H9 (cell line): ENCODE measurements around the gene SLC35A2. TPM values are rescaled to one million over a fixed set of nuclear protein-coding genes. Genes with fewer than 3 reads are reported as not detected.

ENCODE experiments used
- DNase-seq: peaks from one replicate; pipeline ENCODE4 v3.0.0-alpha.2; 2017
- H2AFZ ChIP-seq: one replicate; pipeline ENCODE4 v1.6.1; 2013; ENCODE audit warnings: mild to moderate bottlenecking, low read length, control low read depth, moderate library complexity
- H2AK5ac ChIP-seq: 2 replicates; pipeline ENCODE4 v1.6.1; 2013; ENCODE audit warnings: low read length, control low read depth, mixed read lengths; ENCODE audit not compliant: insufficient read length
- H2BK120ac ChIP-seq: one replicate; pipeline ENCODE4 v1.6.1; 2013; ENCODE audit warnings: low read depth, mild to moderate bottlenecking, low read length, control low read depth, inconsistent platforms; ENCODE audit not compliant: poor library complexity, severe bottlenecking
- H2BK12ac ChIP-seq: 2 replicates; pipeline ENCODE4 v1.6.1; 2013; ENCODE audit warnings: low read length, control low read depth, mixed read lengths, low read depth; ENCODE audit not compliant: insufficient read length
- H2BK15ac ChIP-seq: 2 replicates; pipeline ENCODE4 v1.6.1; 2013; ENCODE audit warnings: low read depth, low read length, control low read depth
- H2BK20ac ChIP-seq: one replicate; pipeline ENCODE4 v1.6.1; 2013; ENCODE audit warnings: low read depth, mild to moderate bottlenecking, low read length, control low read depth, inconsistent platforms; ENCODE audit not compliant: poor library complexity, severe bottlenecking
- H2BK5ac ChIP-seq: 2 replicates; pipeline ENCODE4 v1.6.1; 2013; ENCODE audit warnings: low read length, control low read depth, mixed read lengths; ENCODE audit not compliant: insufficient read length
- H3K14ac ChIP-seq: 2 replicates; pipeline ENCODE4 v1.6.1; 2013; ENCODE audit warnings: low read length, control low read depth; ENCODE audit not compliant: insufficient read depth
- H3K18ac ChIP-seq: 2 replicates; pipeline ENCODE4 v1.6.1; 2013; ENCODE audit warnings: low read depth, mild to moderate bottlenecking, mixed read lengths, low read length, control low read depth; ENCODE audit not compliant: insufficient read length
- H3K23ac ChIP-seq: 2 replicates; pipeline ENCODE4 v1.6.1; 2013; ENCODE audit warnings: low read length, control low read depth, mixed read lengths, low read depth; ENCODE audit not compliant: insufficient read length
- H3K23me2 ChIP-seq: 2 replicates; pipeline ENCODE4 v1.6.1; 2013; ENCODE audit warnings: low read depth, mild to moderate bottlenecking, mixed read lengths, low read length, control low read depth; ENCODE audit not compliant: insufficient read length, poor library complexity, severe bottlenecking
- H3K27ac ChIP-seq: 2 replicates; pipeline ENCODE4 v1.5.1; 2013; ENCODE audit warnings: low read length, control low read depth, mixed read lengths, low read depth; ENCODE audit not compliant: insufficient read length
- H3K27me3 ChIP-seq: 2 replicates; pipeline ENCODE4 v1.6.1; 2013; ENCODE audit warnings: low read length, control low read depth, inconsistent platforms; ENCODE audit not compliant: insufficient read depth
- H3K4ac ChIP-seq: 2 replicates; pipeline ENCODE4 v1.6.1; 2013; ENCODE audit warnings: low read depth, mild to moderate bottlenecking, control low read depth, inconsistent platforms, low read length, moderate library complexity
- H3K4me1 ChIP-seq: 2 replicates; pipeline ENCODE4 v1.6.1; 2013; ENCODE audit warnings: low read length, control low read depth, inconsistent platforms; ENCODE audit not compliant: insufficient read depth
- H3K4me2 ChIP-seq: 2 replicates; pipeline ENCODE4 v1.6.1; 2013; ENCODE audit warnings: low read length, control low read depth, mixed read lengths; ENCODE audit not compliant: insufficient read length, insufficient read depth
- H3K56ac ChIP-seq: 2 replicates; pipeline ENCODE4 v1.6.1; 2013; ENCODE audit warnings: low read depth, mild to moderate bottlenecking, mixed read lengths, low read length, control low read depth; ENCODE audit not compliant: insufficient read length
- H3K79me1 ChIP-seq: 2 replicates; pipeline ENCODE4 v1.6.1; 2013; ENCODE audit warnings: low read depth, mild to moderate bottlenecking, moderate library complexity, low read length, control low read depth, inconsistent platforms; ENCODE audit not compliant: insufficient read depth, poor library complexity, severe bottlenecking
- H3K79me2 ChIP-seq: 2 replicates; pipeline ENCODE4 v1.6.1; 2013; ENCODE audit warnings: low read length, control low read depth, inconsistent platforms; ENCODE audit not compliant: insufficient read depth
- H3K9ac ChIP-seq: 2 replicates; pipeline ENCODE4 v1.6.1; 2013; ENCODE audit warnings: low read length, control low read depth, mixed read lengths; ENCODE audit not compliant: insufficient read length; ENCODE audit errors: extremely low read depth
- H3K9me3 ChIP-seq: one replicate; pipeline ENCODE4 v1.6.1; 2013; ENCODE audit warnings: low read depth, low read length, inconsistent platforms; ENCODE audit not compliant: control insufficient read depth
- H3T11ph ChIP-seq: one replicate; pipeline ENCODE4 v1.6.1; 2013; ENCODE audit warnings: mild to moderate bottlenecking, low read length, control low read depth, inconsistent platforms
- H4K20me1 ChIP-seq: one replicate; pipeline ENCODE4 v1.6.1; 2013; ENCODE audit not compliant: control insufficient read depth, insufficient read length, insufficient read depth
- H4K5ac ChIP-seq: 2 replicates; pipeline ENCODE4 v1.6.1; 2013; ENCODE audit warnings: low read depth, mild to moderate bottlenecking, mixed read lengths, low read length, control low read depth; ENCODE audit not compliant: insufficient read length
- H4K8ac ChIP-seq: replicated peaks from 2 replicates; pipeline ENCODE4 v1.6.1; 2013; ENCODE audit warnings: low read length, control low read depth, mixed read lengths, low read depth; ENCODE audit not compliant: insufficient read length
- H4K91ac ChIP-seq: 2 replicates; pipeline ENCODE4 v1.6.1; 2013; ENCODE audit warnings: low read depth, mild to moderate bottlenecking, moderate library complexity, mixed read lengths, low read length, control low read depth; ENCODE audit not compliant: insufficient read length
- H3K27ac Mint-ChIP-seq, 3 experiments: 2 replicates in 2 of 3; 3 replicates in 1 of 3; pipeline ENCODE4 v1.8.0; 2020 to 2021; ENCODE audit warnings: mixed read lengths in 3 of 3, mild to moderate bottlenecking in 1 of 3, moderate library complexity in 1 of 3
- H3K27me3 Mint-ChIP-seq: 2 replicates; pipeline ENCODE4 v1.8.0; 2021; ENCODE audit warnings: low read depth, mild to moderate bottlenecking, moderate library complexity, mixed read lengths
- H3K36me3 Mint-ChIP-seq, 3 experiments: 2 replicates in 2 of 3; 3 replicates in 1 of 3; pipeline ENCODE4 v1.8.0; 2020 to 2021; ENCODE audit warnings: low read depth in 3 of 3, mixed read lengths in 3 of 3; ENCODE audit not compliant: insufficient read depth in 1 of 3
- H3K4me1 Mint-ChIP-seq, 2 experiments: 2 replicates each; pipeline ENCODE4 v1.8.0; 2020; ENCODE audit warnings: mixed read lengths in 2 of 2
- H3K4me3 Mint-ChIP-seq, 2 experiments: 2 replicates in 1 of 2; 3 replicates in 1 of 2; pipeline ENCODE4 v1.8.0; 2020 to 2021; ENCODE audit warnings: mild to moderate bottlenecking in 2 of 2, mixed read lengths in 2 of 2, moderate library complexity in 1 of 2
- H3K9me3 Mint-ChIP-seq, 2 experiments: 2 replicates in 1 of 2; 3 replicates in 1 of 2; pipeline ENCODE4 v1.8.0; 2020; ENCODE audit warnings: mild to moderate bottlenecking in 2 of 2, mixed read lengths in 2 of 2, moderate library complexity in 1 of 2
- CTCF ChIP-seq: fragments of 200-600 bp; sonication (generic); conservative IDR thresholded peaks from 3 replicates; pipeline ENCODE4 v1.8.0; 2021; ENCODE audit warnings: antibody characterized with exemption, mild to moderate bottlenecking
- WGBS: extraction: QIAGEN DNeasy Blood & Tissue Kit; methylation state at CpG from one replicate; pipeline ENCODE4 v1.1.7; 2013; ENCODE audit warnings: missing lambda C conversion rate, low lambda C conversion rate, mixed read lengths; ENCODE audit not compliant: insufficient read length; ENCODE audit errors: extremely low coverage; 5-methylcytosine and 5-hydroxymethylcytosine counted together
- total RNA-seq: library from RNA; stranded (reverse); gene quantifications from 2 replicates; pipeline ENCODE4 v1.2.1, GENCODE V29; 2021

Gene SLC35A2
- total RNA-seq, 1 experiment from 2014 or later = 32.9 TPM

DNA sequence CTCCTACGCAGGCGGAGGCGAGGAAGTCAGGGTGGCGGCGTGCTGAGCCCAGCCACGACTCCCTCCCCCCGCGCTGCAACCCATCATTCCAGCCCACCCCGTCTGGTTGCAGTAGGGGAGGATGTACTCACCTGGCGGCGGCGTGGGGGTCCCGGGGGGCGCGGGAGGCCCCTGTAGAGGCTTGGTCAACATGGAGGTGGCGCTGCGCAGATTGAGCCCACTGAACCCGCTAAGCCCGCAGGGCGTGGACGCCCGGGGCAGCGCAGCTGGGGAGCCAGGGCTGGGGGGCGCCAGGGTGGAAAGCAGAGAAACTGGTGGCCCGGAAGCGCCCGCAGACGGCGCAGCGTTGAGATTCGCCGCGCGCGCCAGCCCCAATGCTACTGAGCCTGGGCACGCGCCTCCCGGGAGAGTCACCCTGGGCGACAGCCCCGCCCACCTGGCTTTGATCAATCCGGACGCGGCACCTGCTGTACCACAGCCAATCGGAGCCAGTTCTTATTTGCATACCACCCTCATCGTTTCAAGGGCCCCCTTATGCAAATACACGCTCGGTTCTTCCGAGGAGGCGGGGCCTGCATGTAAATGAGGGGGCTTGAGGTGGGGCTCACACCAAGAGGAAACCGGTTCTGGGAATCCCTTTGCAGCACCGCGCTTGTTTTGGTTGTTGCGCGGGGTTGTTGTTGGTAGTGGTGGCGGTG lies 7.3 kb upstream of the SLC35A2 start, which contains the start of gene PIM2:
Gene PIM2 (minus strand): TSS at position 382 of the 698 bp plus-strand sequence. CDS start 190 bp downstream, at position 192.
- Histone ChIP-seq H2AK5ac (no peak within 1 kb of the TSS), H2BK120ac (no peak within 1 kb of the TSS), H2BK15ac (no peak within 1 kb of the TSS), H3K4me1 (peaks cover 11% of the 10 kb centered on the region; the same call in 1 of the 2 replicates), H3K23ac (no peak within 1 kb of the TSS), H2BK5ac (peak within 1 kb of the TSS; percentile 83), H3K9me3 (no peaks in the 10 kb centered on the region), H2AFZ (no peak within 1 kb of the TSS), H3K27ac (peak within 1 kb of the TSS; percentile 39), H3K4ac (no peak within 1 kb of the TSS; the same call in 1 of the 2 replicates), H3K79me2 (peaks cover 30% of the 10 kb centered on the region), H4K8ac (no peak within 1 kb of the TSS), H3K56ac (peak within 1 kb of the TSS; percentile 30), H2BK20ac (no peak within 1 kb of the TSS), H3K9ac (peak within 1 kb of the TSS; percentile 97), H2BK12ac (peak within 1 kb of the TSS; percentile 13), H4K91ac (peak within 1 kb of the TSS; percentile 86), H3K4me2 (peak within 1 kb of the TSS; percentile 87), H3T11ph (no peak within 1 kb of the TSS), H4K20me1 (peaks cover 2% of the 10 kb centered on the region), H3K18ac (peak within 1 kb of the TSS; percentile 76), H4K5ac (peak within 1 kb of the TSS; percentile 76), H3K14ac (peak within 1 kb of the TSS; percentile 75), H3K27me3 (no peaks in the 10 kb centered on the region), H3K79me1 (peaks cover 4% of the 10 kb centered on the region), H3K23me2 (no peaks in the 10 kb centered on the region)
- H3K36me3 Mint-ChIP-seq = peaks cover 53 to 67% (median 57%) of the 10 kb centered on the region in 3 experiments
- H3K27me3 Mint-ChIP-seq = peaks cover 4% of the 10 kb centered on the region
- H3K4me1 Mint-ChIP-seq = peaks cover 26 to 45% of the 10 kb centered on the region in 2 experiments
- peak within 1 kb of the TSS; percentile 97 for H3K27ac Mint-ChIP-seq
- WGBS = no CpG with 5 or more reads among the region's 55 CpGs
- peaks cover 68 to 78% of the 10 kb centered on the region in 2 experiments for H3K9me3 Mint-ChIP-seq
- DNase-seq = peak; percentile 95
- peak within 1 kb of the TSS; percentile 95 to 99 for H3K4me3 Mint-ChIP-seq
- TF ChIP-seq CTCF = no peak
